Fibroblast of the aortic adventitia (primary cell): Measurements from ENCODE around the gene MYLK. TPM values are rescaled to one million over a fixed set of nuclear protein-coding genes. Genes with fewer than 3 reads are reported as not detected.
"Not testable (repeated sequence)": the region's sequence is repeated elsewhere in the genome, so short reads cannot be mapped to it uniquely, and the experiment has no call there.

Experiments used
- DNase-seq: peaks from one replicate; pipeline ENCODE4 v3.0.0-alpha.2; 2010; ENCODE audit warnings: low read depth
- H3K4me3 ChIP-seq: 2 replicates; pipeline ENCODE4 v1.5.1; 2011; ENCODE audit warnings: low read depth, mild to moderate bottlenecking, control low read depth, low read length, moderate library complexity
- total RNA-seq: library from RNA; depleted of rRNA; stranded (reverse); fragments of >200 nt; gene quantifications from 2 replicates; pipeline ENCODE4 v1.2.3, GENCODE V29; 2012; ENCODE audit warnings: low replicate concordance
- TF ChIP-seq, protein P1 (sequence below): IDR thresholded peaks from 2 replicates; pipeline ENCODE4 v1.5.1; 2011; ENCODE audit warnings: mild to moderate bottlenecking, low read length, control low read depth, inconsistent platforms; ENCODE audit not compliant: insufficient read depth

The MYLK gene
- total RNA-seq, 1 donor: 74.7 TPM

GRCh38 chr3:123702057-123702456, 182.1 kb downstream of the MYLK start:
- H3K4me3 ChIP-seq: not testable (repeated sequence)
- TF ChIP-seq, protein P1, sequence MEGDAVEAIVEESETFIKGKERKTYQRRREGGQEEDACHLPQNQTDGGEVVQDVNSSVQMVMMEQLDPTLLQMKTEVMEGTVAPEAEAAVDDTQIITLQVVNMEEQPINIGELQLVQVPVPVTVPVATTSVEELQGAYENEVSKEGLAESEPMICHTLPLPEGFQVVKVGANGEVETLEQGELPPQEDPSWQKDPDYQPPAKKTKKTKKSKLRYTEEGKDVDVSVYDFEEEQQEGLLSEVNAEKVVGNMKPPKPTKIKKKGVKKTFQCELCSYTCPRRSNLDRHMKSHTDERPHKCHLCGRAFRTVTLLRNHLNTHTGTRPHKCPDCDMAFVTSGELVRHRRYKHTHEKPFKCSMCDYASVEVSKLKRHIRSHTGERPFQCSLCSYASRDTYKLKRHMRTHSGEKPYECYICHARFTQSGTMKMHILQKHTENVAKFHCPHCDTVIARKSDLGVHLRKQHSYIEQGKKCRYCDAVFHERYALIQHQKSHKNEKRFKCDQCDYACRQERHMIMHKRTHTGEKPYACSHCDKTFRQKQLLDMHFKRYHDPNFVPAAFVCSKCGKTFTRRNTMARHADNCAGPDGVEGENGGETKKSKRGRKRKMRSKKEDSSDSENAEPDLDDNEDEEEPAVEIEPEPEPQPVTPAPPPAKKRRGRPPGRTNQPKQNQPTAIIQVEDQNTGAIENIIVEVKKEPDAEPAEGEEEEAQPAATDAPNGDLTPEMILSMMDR: peak; percentile 61
- peak; percentile 72 for DNase-seq

GRCh38 chr3:123700791-123701722, 183.1 kb downstream of the MYLK start:
- H3K4me3 ChIP-seq: no peak overlapping the region
- DNase-seq: no peak
- TF ChIP-seq, protein P1: no peak

GRCh38 chr3:123698813-123699212, 185.3 kb downstream of the MYLK start:
- H3K4me3 ChIP-seq: no peak overlapping the region
- TF ChIP-seq, protein P1: no peak
- no peak for DNase-seq

DNA sequence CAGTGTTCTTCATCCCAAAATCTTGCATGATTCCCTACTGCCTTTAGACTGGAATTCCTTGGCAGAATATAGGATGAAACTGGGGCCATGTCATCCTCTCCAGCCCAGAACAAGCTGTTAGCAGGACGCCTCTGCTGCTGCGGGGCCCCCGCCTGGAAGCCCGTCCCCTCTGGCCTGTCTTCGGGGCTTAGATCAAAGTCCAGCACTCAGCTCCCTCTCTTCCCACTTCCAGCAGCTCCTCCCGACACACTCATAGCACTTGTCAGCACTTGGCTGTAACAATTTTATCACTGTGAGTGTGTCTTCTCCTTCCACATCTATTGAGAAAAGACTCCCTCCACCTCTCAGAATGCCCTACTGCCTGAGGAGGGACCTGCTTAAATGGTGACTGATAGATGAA, 187.3 kb downstream of the MYLK start:
- TF ChIP-seq, protein P1: no peak
- no peak overlapping the region for H3K4me3 ChIP-seq
- DNase-seq: no peak

DNA sequence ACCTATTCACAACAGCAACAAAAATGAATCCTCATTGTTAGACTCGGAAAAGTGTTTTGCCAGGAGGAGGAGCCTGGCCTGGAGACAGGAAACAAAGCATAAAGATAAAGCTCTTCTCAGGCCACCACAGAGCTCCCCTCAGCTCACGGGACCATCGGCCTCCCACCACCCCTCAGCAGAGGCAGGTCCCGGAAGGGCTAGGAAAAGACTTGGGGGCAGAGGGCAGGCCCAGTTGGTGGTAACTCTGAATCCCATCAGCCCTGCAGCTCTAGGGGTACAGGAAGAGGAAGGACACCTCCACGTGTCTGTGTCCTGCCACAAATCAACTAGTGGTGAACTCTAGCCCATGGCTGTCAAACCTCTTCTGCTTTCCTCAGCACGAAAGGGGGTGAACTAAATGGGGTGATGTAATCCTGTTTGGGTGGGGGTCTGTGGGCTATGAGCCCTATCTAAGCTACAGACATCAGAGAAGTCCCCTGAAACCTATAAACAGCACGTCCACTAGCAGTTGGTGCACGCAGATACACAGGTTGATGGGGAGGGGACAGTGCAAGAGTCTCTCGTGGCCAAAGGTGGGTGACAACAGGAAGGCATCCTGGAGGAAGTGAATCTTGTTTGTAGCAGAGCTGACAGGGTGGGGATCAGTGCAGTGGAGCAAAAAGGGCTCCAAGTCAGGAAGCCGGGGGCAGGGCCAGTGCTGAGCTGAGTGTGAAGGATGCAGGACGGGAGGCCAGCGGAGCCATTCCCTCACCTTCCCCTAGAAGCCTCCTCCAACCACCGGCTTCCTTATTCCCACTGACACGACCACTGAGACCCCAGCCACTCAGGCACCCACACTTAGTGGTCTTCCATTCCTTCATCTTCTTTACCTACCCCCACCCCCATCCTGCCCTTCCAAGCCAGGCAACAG, 188.1 kb downstream of the MYLK start:
- no peak for DNase-seq
- no peak overlapping the region for H3K4me3 ChIP-seq
- TF ChIP-seq, protein P1: no peak

GRCh38 chr3:123695152-123695551, 189.0 kb downstream of the MYLK start:
- no peak for DNase-seq
- TF ChIP-seq, protein P1: no peak
- H3K4me3 ChIP-seq: no peak overlapping the region
